Stromal cell of bone marrow (primary cell): ENCODE results near the gene SLC9A7.

Experiments used
- DNase-seq: peaks from one replicate; pipeline ENCODE4 v3.0.0-alpha.2; 2012; ENCODE audit warnings: low read depth

Gene SLC9A7

DNA sequence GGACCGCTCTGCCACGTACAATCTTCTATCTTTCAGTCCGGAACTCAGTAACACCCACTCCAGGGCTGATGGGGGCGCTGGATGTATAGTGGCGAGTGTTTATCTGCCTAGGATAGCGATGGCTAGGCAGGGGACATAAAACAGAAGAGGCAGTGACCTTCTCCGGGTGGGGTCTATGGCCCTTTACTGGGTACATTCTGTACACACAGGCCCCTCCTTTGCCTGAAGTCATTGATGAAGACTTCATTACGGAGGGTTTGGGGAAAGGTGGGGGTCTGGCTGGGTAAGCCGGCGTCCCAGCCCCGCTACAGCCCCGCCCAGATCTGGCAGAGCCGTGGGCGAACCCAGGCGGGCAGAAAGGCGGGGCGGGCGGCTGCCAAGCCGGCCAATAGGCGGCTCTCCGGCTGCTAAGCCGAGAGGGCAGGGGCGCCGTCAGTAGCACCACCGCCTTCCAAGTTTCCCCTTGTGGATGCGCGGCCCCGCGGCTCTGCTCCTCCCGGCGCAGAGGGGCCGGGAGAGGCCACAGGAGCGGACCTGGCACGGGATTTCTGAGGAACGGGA is 185.5 kb downstream of the SLC9A7 start, which contains the start of gene CHST7:
CHST7 (plus strand) TSS at position 435 of the 561 bp plus-strand sequence. CDS start 167 bp downstream, outside the sequence.
- DNase-seq = no peak

DNA sequence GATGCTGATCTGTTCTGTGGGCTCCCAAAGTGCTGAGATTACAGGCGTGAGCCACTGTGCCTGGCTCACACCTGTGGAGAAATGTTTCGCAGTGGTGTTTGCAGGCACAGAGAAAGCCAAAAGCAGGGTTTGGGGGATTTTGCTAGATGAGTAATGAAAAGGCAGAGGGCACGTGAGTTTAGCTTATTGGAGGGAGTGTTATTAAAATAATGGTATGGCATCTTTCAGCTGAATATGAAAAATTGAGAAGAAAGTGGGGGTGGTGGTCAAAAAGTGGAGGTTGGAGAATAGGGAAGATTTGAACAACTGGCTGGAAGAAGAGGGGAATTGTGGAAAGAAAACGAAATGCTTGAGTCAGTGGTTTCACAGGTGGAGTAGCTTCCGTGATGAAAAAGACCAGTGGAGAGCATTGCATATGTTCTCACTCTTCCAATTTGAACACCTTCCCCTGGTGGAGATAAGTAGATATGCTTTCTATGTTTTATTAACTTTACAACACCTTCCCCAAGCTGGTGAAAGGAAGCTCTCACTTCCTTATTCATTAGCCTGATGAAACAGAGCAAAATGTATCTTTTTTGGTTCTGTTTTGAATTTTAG is 186.5 kb downstream of the SLC9A7 start:
- no peak for DNase-seq

DNA sequence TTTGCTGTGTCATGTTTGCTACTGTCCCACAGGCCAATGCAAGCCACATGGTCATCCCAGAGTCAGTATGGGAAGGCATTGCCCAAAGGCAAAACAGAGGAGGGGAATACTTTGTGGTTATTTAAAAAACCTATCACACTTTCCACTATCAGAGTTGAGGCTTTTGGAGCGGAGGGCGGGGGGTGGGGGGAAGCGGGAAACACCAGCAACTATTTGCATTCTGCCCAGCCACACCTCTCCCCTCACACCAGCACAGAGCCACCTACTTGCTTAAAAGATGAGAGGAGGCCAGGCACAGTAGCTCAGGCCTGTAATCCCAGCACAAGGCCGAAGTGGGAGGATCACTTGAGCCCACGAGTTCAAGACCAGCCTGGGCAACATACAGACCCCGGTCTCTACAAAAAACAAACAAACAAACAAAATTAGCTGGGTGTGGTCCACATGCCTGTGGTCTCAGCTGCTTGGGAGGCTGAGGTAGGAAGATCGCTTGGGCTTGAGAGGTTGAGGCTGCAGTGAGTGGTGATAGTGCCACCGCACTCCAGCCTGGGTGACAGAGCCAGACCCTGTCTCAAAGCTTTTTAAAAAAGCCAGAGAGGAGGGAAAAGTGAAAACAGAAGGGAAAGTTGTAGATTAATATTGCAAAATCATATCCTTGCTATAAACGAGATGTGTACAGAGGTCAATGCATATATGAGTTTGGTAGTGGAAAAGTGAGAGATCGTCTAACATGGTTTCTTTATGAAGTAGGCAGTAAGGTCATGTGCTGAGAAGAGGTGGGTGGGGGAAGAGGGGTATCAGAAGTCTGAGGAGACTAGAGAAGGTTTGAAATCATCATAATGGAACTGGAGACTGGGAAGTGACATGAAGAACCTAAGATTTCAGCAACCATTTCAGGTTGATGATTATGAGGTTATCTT is 187.2 kb downstream of the SLC9A7 start:
- no peak for DNase-seq

DNA sequence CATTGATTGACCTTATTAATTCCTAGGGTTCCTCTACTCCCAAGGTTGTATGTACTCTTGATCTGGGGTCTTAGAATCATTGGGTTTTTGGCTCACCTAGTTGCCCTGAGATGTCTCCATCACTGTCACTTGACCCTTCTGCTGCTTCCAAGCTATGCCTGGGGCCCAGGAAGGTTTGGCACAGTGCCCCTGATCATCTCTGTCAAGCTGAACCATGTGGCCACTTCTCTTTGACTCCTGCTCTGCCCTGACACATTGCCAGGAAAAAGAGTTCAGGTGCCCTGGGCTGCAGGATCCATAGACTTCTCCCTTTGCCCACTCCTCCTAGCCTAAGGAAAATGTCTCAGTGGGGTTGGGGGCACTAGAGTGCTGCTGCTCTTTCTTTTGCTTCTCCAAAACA is 189.3 kb downstream of the SLC9A7 start:
- no peak for DNase-seq

DNA sequence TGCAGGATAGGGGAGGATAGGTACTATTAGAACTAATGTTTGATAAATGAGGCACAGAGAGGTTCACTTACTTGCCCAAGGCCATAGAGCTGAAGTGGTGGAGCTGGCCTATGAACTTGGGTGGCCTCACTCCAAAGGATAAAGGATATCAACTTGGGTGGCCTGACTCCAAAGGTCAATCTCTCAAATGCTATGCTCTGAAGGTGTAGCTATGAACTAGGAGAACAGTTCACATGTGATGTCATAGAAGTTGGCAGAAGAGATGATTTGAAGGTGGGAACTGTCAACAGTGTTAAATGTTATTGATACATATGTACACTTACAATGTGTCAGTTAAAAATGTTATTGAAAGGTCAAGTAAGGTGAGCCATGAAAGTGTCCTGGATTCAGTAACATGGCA is 191.5 kb downstream of the SLC9A7 start:
- no peak for DNase-seq

DNA sequence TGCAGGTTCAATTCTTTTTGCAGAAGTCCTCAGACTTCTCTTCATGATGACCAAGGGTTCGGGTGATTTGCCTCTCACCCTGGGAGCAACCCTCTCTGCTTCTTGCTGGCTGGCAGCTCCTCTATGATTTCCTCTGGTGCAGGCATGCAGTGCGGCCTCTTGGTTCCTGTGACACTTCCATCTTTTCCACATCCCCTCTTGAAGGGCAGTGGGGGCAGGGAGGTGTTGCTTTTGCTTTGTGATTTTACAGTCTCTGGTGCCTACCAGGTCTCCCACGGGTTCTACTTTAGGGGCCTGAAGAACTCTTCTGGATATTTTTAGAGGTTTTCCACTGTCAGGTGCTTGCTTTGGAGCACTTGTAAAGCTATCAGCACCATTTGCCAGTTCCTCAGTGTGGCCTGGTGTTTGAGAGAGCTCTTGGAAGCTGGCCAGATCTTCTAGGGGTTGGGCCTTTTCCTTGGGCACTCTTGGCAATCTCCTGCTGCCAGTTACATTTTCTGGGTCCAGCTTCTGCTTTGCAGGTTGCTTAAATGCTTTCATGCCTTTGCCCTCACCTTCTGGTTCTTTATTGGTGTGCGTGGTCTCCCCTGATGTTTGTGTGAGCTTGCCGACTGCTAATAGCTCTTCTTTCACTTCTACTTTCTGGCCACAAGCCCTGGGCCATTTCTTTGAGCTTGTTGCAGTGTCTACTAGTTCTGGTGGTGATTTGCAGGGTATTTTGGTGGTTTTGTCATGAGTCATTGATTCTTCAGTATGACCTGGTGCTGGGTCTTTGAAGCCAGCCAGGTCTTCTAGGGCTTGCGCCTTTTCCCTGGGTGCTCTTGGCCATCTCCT is 196.9 kb downstream of the SLC9A7 start:
- no peak for DNase-seq

DNA sequence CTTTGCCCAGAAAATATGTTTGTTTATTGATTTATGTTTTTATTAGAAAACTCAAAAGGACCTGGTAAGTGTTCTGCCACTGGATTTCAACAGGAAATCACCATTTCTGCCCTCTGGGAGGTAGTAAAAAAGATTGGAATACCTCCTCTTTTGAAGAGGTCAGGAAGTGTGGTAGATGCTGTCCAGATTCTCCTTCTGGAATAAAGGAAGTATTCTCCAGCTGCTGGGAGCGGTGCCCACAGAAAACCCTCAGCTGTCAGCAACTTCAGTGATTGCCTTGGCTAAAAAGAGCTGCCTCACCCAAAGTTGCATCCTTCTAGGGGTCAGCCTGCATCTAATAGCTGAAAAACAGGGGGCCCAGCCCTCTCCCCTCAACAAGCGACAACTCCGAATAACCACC is 199.9 kb downstream of the SLC9A7 start:
- DNase-seq = no peak

DNA sequence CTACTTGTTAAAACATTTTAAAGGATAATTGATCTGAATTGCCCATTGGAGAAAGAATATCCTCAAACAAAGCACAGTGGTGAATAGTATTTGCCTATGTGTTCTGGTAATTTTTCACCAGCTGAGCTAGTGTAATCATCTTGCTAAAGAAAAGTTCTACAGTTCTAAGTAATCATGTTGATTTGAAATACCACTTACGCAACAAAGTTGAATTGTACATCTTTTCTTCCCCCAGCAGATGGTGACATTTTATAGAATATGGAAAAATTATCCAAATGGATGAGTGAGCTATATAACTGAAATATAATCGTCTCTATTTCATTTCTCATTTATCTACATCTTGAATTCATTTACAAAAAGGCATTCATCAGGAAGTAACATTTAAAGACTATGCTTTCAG is 204.0 kb downstream of the SLC9A7 start:
- no peak for DNase-seq

DNA sequence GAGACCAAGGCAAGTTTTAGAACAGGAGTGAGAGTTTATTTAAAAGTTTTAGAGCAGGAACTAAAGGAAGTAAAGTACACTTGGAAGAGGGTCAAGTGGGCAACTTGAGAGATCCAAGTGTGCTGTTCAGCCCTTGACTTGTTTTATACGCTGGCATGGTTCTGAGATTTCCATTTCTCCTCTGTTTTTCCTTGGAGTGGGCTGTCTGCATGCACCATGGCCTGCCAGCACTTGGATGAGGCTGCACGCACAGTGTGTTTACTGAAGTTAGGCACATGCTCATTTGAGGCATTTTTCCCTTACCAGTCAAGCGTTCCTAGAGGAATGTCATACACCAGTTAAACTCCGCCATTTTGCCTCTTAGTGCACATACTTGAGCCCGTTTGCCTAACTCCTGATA is 205.0 kb downstream of the SLC9A7 start:
- DNase-seq = no peak

DNA sequence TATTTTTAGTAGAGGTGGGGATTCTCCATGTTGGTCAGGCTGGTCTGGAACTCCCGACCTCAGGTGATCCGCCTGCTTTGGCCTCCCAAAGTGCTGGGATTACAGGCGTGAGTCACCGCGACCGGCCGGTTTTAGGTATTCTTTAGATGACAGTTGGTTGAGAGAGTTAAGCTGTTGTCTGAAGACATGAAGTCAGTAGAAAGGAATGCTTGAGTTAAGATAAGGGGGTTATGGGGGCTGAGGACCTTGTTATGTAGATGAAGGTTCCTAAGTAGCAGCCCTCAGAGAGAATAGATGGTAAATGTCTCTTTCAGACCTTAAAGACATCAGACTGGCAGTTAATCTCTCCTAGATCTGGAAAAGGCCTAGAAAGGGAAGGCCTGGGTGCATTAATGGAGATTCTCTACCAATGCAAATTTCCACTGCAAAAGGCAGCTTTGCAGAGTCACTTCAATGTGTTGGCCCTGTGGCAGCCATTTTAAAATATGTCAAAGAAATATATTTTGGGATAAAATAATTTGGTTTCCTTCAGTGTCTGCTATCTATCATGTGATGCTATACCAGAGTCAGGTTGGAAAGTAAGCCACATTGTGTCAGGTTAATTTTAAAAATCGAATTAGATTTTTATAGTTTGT is 207.3 kb downstream of the SLC9A7 start:
- no peak for DNase-seq

DNA sequence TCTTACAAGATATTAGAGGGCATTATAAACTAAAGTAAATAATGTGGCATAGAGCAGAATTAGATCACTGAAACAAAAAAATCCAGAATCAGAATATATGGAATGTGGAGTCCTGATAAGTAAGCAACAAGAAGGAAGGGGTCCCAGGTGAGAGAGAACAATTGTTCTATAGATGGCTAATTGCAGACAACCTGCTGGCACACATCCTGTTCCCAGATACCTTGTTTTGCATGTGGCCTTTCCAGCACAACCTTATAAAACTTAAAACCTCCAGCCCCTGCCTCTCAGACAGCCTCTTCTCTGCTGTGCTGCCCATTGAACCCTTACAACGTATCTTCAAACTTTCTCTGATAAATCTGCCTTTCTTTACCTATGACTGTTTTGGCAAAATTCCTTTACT is 209.0 kb downstream of the SLC9A7 start:
- DNase-seq = no peak
